HCT116 (cell line): ENCODE data around the gene TIMD4. TPM values are rescaled to one million over a fixed set of nuclear protein-coding genes. Genes with fewer than 3 reads are reported as not detected.

Experiments used
- ATAC-seq: fragments of 200-7000 bp; cut with Tn5 transposase; 2 replicates; pipeline ENCODE4 v1.9.1; 2020; ENCODE audit warnings: mild to moderate bottlenecking, moderate library complexity
- BruUV-seq: library from RNA; stranded (reverse); fragments of 400-500 nt; replicated peaks from 2 replicates; lab custom pipeline; 2021; lab: Mats Ljungman, UMichigan
- CTCF ChIA-PET: fragments of 300-600 bp; sonication (Branson Sonifier 250); formaldehyde crosslinking; loops from one replicate; lab custom pipeline; 2021; ENCODE audit warnings: antibody characterized with exemption; lab: Charles Lee
- POLR2A ChIA-PET: fragments of 300-600, 350-600 bp; sonication (Branson Sonifier 250); formaldehyde crosslinking; loops from one replicate; lab custom pipeline; 2021; ENCODE audit warnings: antibody characterized with exemption; lab: Charles Lee
- RAD21 ChIA-PET, 2 experiments: fragments of 300-600 bp; sonication (Branson Sonifier 250); formaldehyde crosslinking; loops; one replicate each; lab custom pipeline; 2023; ENCODE audit warnings: low total read pairs in 2 of 2; ENCODE audit not compliant: uncharacterized antibody in 2 of 2, unreplicated experiment in 2 of 2, low non-redundant PET in 1 of 2; lab: Charles Lee
- DNase-seq: peaks from one replicate; pipeline ENCODE4 v3.0.0-alpha.2; 2010; ENCODE audit warnings: low read depth, low spot score
- H2AFZ ChIP-seq: fragments of 200-600 bp; shearing (Covaris generic), sonication (generic); 2 replicates; pipeline ENCODE4 v1.6.1; 2017; ENCODE audit warnings: low read depth, mixed run types, mixed read lengths, antibody characterized with exemption, low read length; ENCODE audit not compliant: poor library complexity, severe bottlenecking
- H3K27ac ChIP-seq: 2 replicates; pipeline ENCODE4 v1.5.1; 2012; ENCODE audit warnings: low read depth, low read length
- H3K27me3 ChIP-seq: fragments of 200-600 bp; sonication (generic); 2 replicates; pipeline ENCODE4 v1.6.1; 2016; ENCODE audit warnings: mixed run types, low read length, mixed read lengths; ENCODE audit not compliant: insufficient read depth
- H3K36me3 ChIP-seq, 2 experiments: fragments of 200-500 bp in 1 of 2; fragments of 200-600 bp in 1 of 2; sonication (Bioruptor generic) in 1 of 2; sonication (generic) in 1 of 2; 2 replicates each; pipeline versions ENCODE4 v1.5.1 to v1.6.1; 2014 to 2016; ENCODE audit warnings: low read length in 2 of 2, inconsistent platforms in 1 of 2, mixed read lengths in 1 of 2, mixed run types in 1 of 2; ENCODE audit not compliant: insufficient read depth in 2 of 2, control insufficient read depth in 1 of 2
- H3K4me1 ChIP-seq, 2 experiments: fragments of 200-600 bp in 1 of 2; sonication (generic) in 1 of 2; 2 replicates each; pipeline versions ENCODE4 v1.5.1 to v1.6.1; 2012 to 2017; ENCODE audit warnings: low read length in 2 of 2, inconsistent platforms in 1 of 2, mild to moderate bottlenecking in 1 of 2, mixed read lengths in 1 of 2, mixed run types in 1 of 2, moderate library complexity in 1 of 2; ENCODE audit not compliant: insufficient read depth in 2 of 2, control insufficient read depth in 1 of 2
- H3K4me2 ChIP-seq: fragments of 200-600 bp; sonication (generic); 2 replicates; pipeline ENCODE4 v1.6.1; 2017; ENCODE audit warnings: mixed run types, low read length, mixed read lengths
- H3K4me3 ChIP-seq, 2 experiments: fragments of 200-600 bp in 1 of 2; sonication (generic) in 1 of 2; replicated peaks in 1 of 2; 2 replicates each; pipeline ENCODE4 v1.5.1; 2011 to 2016; ENCODE audit warnings: low read length in 2 of 2, control low read depth in 1 of 2, low read depth in 1 of 2, mild to moderate bottlenecking in 1 of 2, mixed read lengths in 1 of 2, mixed run types in 1 of 2
- H3K79me2 ChIP-seq: fragments of 200-600 bp; sonication (generic); 2 replicates; pipeline ENCODE4 v1.6.1; 2017; ENCODE audit warnings: mild to moderate bottlenecking, mixed run types, low read length, moderate library complexity, mixed read lengths; ENCODE audit not compliant: insufficient read depth
- H3K9ac ChIP-seq: fragments of 200-600 bp; sonication (generic); 2 replicates; pipeline ENCODE4 v1.6.1; 2016; ENCODE audit warnings: low read length, mixed read lengths
- H3K9me2 ChIP-seq: fragments of 200-600 bp; sonication (generic), shearing (Covaris generic); 2 replicates; pipeline ENCODE4 v1.6.1; 2017; ENCODE audit warnings: mixed run types, mild to moderate bottlenecking, moderate library complexity; ENCODE audit not compliant: insufficient read depth
- H3K9me3 ChIP-seq, 2 experiments: fragments of 200-500 bp in 1 of 2; fragments of 200-600 bp in 1 of 2; sonication (Bioruptor generic) in 1 of 2; sonication (generic) in 1 of 2; 2 replicates each; pipeline ENCODE4 v1.6.1; 2014 to 2017; ENCODE audit warnings: low read length in 2 of 2, mixed read lengths in 2 of 2, inconsistent platforms in 1 of 2, low read depth in 1 of 2, mild to moderate bottlenecking in 1 of 2, mixed run types in 1 of 2, moderate library complexity in 1 of 2; ENCODE audit not compliant: control insufficient read depth in 1 of 2, insufficient read depth in 1 of 2
- H4K20me1 ChIP-seq: fragments of 200-600 bp; sonication (generic), shearing (Covaris generic); 2 replicates; pipeline ENCODE4 v1.6.1; 2017; ENCODE audit warnings: mixed run types, mild to moderate bottlenecking, moderate library complexity; ENCODE audit not compliant: insufficient read depth
- CBX3 ChIP-seq: IDR thresholded peaks from 2 replicates; pipeline ENCODE4 v1.6.1; 2012; ENCODE audit warnings: low read depth
- CEBPB ChIP-seq: IDR thresholded peaks from 2 replicates; pipeline ENCODE4 v1.6.1; 2012; ENCODE audit warnings: low read depth
- CTCF ChIP-seq, 3 experiments: fragments of 200-600 bp in 1 of 3; sonication (generic) in 1 of 3; IDR thresholded peaks in 2 of 3; conservative IDR thresholded peaks in 1 of 3; 2 replicates each; pipeline ENCODE4 v1.5.1; 2012 to 2017; ENCODE audit warnings: low read depth in 2 of 3, low read length in 2 of 3, antibody characterized with exemption in 1 of 3, borderline replicate concordance in 1 of 3, control low read depth in 1 of 3, mild to moderate bottlenecking in 1 of 3, mixed read lengths in 1 of 3, mixed run types in 1 of 3, moderate library complexity in 1 of 3; ENCODE audit not compliant: insufficient read depth in 1 of 3
- EGR1 ChIP-seq: IDR thresholded peaks from 2 replicates; pipeline ENCODE4 v1.6.1; 2012; ENCODE audit warnings: low read depth
- ELF1 ChIP-seq: IDR thresholded peaks from 2 replicates; pipeline ENCODE4 v1.6.1; 2012; ENCODE audit warnings: low read depth, borderline replicate concordance
- EZH2 ChIP-seq: fragments of 200-600 bp; sonication (generic); IDR thresholded peaks from 2 replicates; pipeline ENCODE4 v1.6.1; 2017; ENCODE audit warnings: antibody characterized with exemption, mixed run types
- EZH2phosphoT487 ChIP-seq: fragments of 200-600 bp; IDR thresholded peaks from 2 replicates; pipeline ENCODE4 v1.6.1; 2018; ENCODE audit warnings: antibody characterized with exemption, borderline replicate concordance
- JUND ChIP-seq: IDR thresholded peaks from 2 replicates; pipeline ENCODE4 v1.6.1; 2012
- POLR2AphosphoS5 ChIP-seq: IDR thresholded peaks from 2 replicates; pipeline ENCODE4 v1.6.1; 2011; ENCODE audit warnings: mild to moderate bottlenecking, low read depth, low read length, moderate library complexity
- RAD21 ChIP-seq: IDR thresholded peaks from 2 replicates; pipeline ENCODE4 v1.6.1; 2012; ENCODE audit warnings: low read depth, mild to moderate bottlenecking
- REST ChIP-seq: IDR thresholded peaks from 2 replicates; pipeline ENCODE4 v1.6.1; 2012; ENCODE audit warnings: low read depth
- SIN3A ChIP-seq: IDR thresholded peaks from 2 replicates; pipeline ENCODE4 v1.6.1; 2012; ENCODE audit warnings: low read depth
- SP1 ChIP-seq: IDR thresholded peaks from 2 replicates; pipeline ENCODE4 v1.6.1; 2012; ENCODE audit warnings: low read depth
- SRF ChIP-seq: IDR thresholded peaks from 2 replicates; pipeline ENCODE4 v1.6.1; 2012; ENCODE audit warnings: low read depth
- TCF7L2 ChIP-seq: IDR thresholded peaks from 2 replicates; pipeline ENCODE4 v1.7.0; 2011; ENCODE audit warnings: borderline replicate concordance, inconsistent platforms; ENCODE audit not compliant: insufficient read depth, insufficient read length; ENCODE audit errors: extremely low read depth
- YY1 ChIP-seq: IDR thresholded peaks from 2 replicates; pipeline ENCODE4 v1.6.1; 2011; ENCODE audit warnings: low read length, low read depth, moderate library complexity, mild to moderate bottlenecking; ENCODE audit not compliant: insufficient replicate concordance; ENCODE audit errors: extremely low read depth
- ZFX ChIP-seq: fragments of 450-650 bp; IDR thresholded peaks from 2 replicates; pipeline ENCODE4 v1.6.1; 2017
- intact Hi-C: fragments of 100-400 bp; cut with micrococcal nuclease; formaldehyde crosslinking; loops from 2 replicates; pipeline ENCODE4 v1.10.0; 2022
- total RNA-seq: library from RNA; stranded (reverse); gene quantifications from one replicate; pipeline ENCODE4 v1.2.1, GENCODE V29; 2021; ENCODE audit not compliant: unreplicated experiment
- TF ChIP-seq, protein P1 (sequence below): IDR thresholded peaks from 2 replicates; pipeline ENCODE4 v1.6.1; 2012
- TF ChIP-seq, protein P2 (sequence below): IDR thresholded peaks from 2 replicates; pipeline ENCODE4 v1.6.1; 2011; ENCODE audit warnings: mild to moderate bottlenecking, low read length, moderate library complexity; ENCODE audit not compliant: insufficient replicate concordance; ENCODE audit errors: extremely low read depth
- TF ChIP-seq, protein P3 (sequence below): IDR thresholded peaks from 2 replicates; pipeline ENCODE4 v1.6.1; 2012

Gene TIMD4
- total RNA-seq, 1 experiment from 2014 or later: not detected

GRCh38 chr5:156974328-156974727 is 11.3 kb upstream of the TIMD4 start:
- no peak overlapping the region for H3K9ac ChIP-seq
- no peak overlapping the region for H3K27ac ChIP-seq
- H3K79me2 ChIP-seq: no peaks in the 10 kb centered on the region
- peaks cover 23% of the 10 kb centered on the region for H3K27me3 ChIP-seq
- no TSS peak for BruUV-seq
- H3K4me1 ChIP-seq: peaks cover 2 to 4% of the 10 kb centered on the region in 2 experiments; a peak in 2 of 4 replicates
- TF ChIP-seq EZH2: no peak
- no peak for TF ChIP-seq CEBPB
- TF ChIP-seq, protein P1, sequence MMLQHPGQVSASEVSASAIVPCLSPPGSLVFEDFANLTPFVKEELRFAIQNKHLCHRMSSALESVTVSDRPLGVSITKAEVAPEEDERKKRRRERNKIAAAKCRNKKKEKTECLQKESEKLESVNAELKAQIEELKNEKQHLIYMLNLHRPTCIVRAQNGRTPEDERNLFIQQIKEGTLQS: no peak
- no peak for TF ChIP-seq REST
- TF ChIP-seq YY1: no peak
- no peak for TF ChIP-seq CBX3
- no peak for TF ChIP-seq SP1
- no peak for TF ChIP-seq EGR1
- TF ChIP-seq, protein P2, sequence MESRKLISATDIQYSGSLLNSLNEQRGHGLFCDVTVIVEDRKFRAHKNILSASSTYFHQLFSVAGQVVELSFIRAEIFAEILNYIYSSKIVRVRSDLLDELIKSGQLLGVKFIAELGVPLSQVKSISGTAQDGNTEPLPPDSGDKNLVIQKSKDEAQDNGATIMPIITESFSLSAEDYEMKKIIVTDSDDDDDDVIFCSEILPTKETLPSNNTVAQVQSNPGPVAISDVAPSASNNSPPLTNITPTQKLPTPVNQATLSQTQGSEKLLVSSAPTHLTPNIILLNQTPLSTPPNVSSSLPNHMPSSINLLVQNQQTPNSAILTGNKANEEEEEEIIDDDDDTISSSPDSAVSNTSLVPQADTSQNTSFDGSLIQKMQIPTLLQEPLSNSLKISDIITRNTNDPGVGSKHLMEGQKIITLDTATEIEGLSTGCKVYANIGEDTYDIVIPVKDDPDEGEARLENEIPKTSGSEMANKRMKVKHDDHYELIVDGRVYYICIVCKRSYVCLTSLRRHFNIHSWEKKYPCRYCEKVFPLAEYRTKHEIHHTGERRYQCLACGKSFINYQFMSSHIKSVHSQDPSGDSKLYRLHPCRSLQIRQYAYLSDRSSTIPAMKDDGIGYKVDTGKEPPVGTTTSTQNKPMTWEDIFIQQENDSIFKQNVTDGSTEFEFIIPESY: no peak
- TF ChIP-seq, protein P3, sequence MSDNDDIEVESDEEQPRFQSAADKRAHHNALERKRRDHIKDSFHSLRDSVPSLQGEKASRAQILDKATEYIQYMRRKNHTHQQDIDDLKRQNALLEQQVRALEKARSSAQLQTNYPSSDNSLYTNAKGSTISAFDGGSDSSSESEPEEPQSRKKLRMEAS: no peak
- TF ChIP-seq CTCF (IDR thresholded peaks at IDR 0.05 in 2 of 3, conservative IDR thresholded peaks at IDR 0.05 in 1 of 3; ENCODE audit: borderline replicate concordance in 1 of 3, insufficient read depth in 1 of 3, low read depth in 2 of 3, low read length in 2 of 3): no peak
- TF ChIP-seq EZH2phosphoT487: no peak
- TF ChIP-seq POLR2AphosphoS5: no peak
- no peak for TF ChIP-seq SRF
- no peak for TF ChIP-seq JUND
- no peak for TF ChIP-seq ELF1
- no peak for TF ChIP-seq RAD21
- TF ChIP-seq TCF7L2: no peak
- TF ChIP-seq ZFX: no peak
- TF ChIP-seq SIN3A: no peak
- no peak for ATAC-seq
- intact Hi-C loops: no loop called here
- no peaks in the 10 kb centered on the region for H4K20me1 ChIP-seq
- no peak overlapping the region for H2AFZ ChIP-seq
- RAD21 ChIA-PET: no interaction called here
- no peak overlapping the region for H3K4me3 ChIP-seq
- H3K9me3 ChIP-seq: no peaks in the 10 kb centered on the region
- DNase-seq: no peak
- H3K4me2 ChIP-seq: no peak overlapping the region
- H3K36me3 ChIP-seq: no peaks in the 10 kb centered on the region
- POLR2A ChIA-PET: no interaction called here
- CTCF ChIA-PET: no interaction called here
- no peaks in the 10 kb centered on the region for H3K9me2 ChIP-seq
